Upper lobe of left lung (tissue), 6 donors: ENCODE measurements around the gene PDSS2. TPM values are rescaled to one million over a fixed set of nuclear protein-coding genes. Genes with fewer than 3 reads are reported as not detected.

Experiments
- ATAC-seq, 2 donors: fragments of 200-7000 bp; cut with Tn5 transposase; one replicate each; pipeline ENCODE4 v1.9.1; 2022; ENCODE audit warnings: mild to moderate bottlenecking in 2 of 2, moderate library complexity in 2 of 2; ENCODE audit not compliant: low FRiP score in 2 of 2
- DNase-seq, 2 donors: peaks; one replicate each; pipeline ENCODE4 v3.0.0-alpha.2; 2019 to 2020
- H3K27ac ChIP-seq, 4 donors: fragments of 200-600 bp; sonication (generic); one replicate each; pipeline ENCODE4 v1.5.1; 2016 to 2019
- H3K27me3 ChIP-seq, 4 donors: fragments of 200-600 bp; sonication (generic); one replicate each; pipeline ENCODE4 v1.5.1; 2017 to 2019
- H3K36me3 ChIP-seq, 4 donors: fragments of 200-600 bp; sonication (generic); one replicate each; pipeline ENCODE4 v1.5.1; 2016 to 2019
- H3K4me1 ChIP-seq, 4 donors: fragments of 200-600 bp; sonication (generic); one replicate each; pipeline ENCODE4 v1.5.1; 2018 to 2019
- H3K4me3 ChIP-seq, 4 donors: fragments of 200-600 bp; sonication (generic); one replicate each; pipeline ENCODE4 v1.5.1; 2017 to 2019; ENCODE audit warnings: mild to moderate bottlenecking in 2 of 4, moderate library complexity in 1 of 4
- H3K9me3 ChIP-seq, 4 donors: fragments of 200-600 bp; sonication (generic); one replicate each; pipeline ENCODE4 v1.5.1; 2018 to 2019
- CTCF ChIP-seq, 6 experiments: fragments of 450-650 bp in 4 of 6; fragments of 200-600 bp in 2 of 6; sonication (generic) in 2 of 6; IDR thresholded peaks; one replicate each; pipeline ENCODE4 v1.5.1; 2016 to 2019; ENCODE audit warnings: antibody characterized with exemption in 6 of 6
- EP300 ChIP-seq, 4 donors: sonication (generic); formaldehyde crosslinking; IDR thresholded peaks; one replicate each; pipeline ENCODE4 v1.5.1; 2017; ENCODE audit warnings: antibody characterized with exemption in 4 of 4, control low read depth in 2 of 4
- POLR2A ChIP-seq, 4 donors: fragments of 450-650 bp; IDR thresholded peaks; one replicate each; pipeline ENCODE4 v1.5.1; 2016 to 2017; ENCODE audit warnings: antibody characterized with exemption in 4 of 4, mild to moderate bottlenecking in 2 of 4
- POLR2AphosphoS5 ChIP-seq, 2 donors: sonication (generic); formaldehyde crosslinking; IDR thresholded peaks; one replicate each; pipeline ENCODE4 v1.5.1; 2017; ENCODE audit warnings: antibody characterized with exemption in 2 of 2
- WGBS, 2 donors: methylation state at CpG; one replicate each; pipeline ENCODE4 v1.1.5; 2017 to 2018; 5-methylcytosine and 5-hydroxymethylcytosine counted together
- total RNA-seq, 6 donors: library from RNA; depleted of rRNA in 4 of 6; stranded (reverse); fragments of >200 nt in 4 of 6; gene quantifications; one replicate each; pipeline versions ENCODE4 v1.1.0 to v1.2.1, GENCODE V29; 2016 to 2021
- donor health status: DM: no; HTN: no; CAD: no; lungs with moderate emphysema.
- donor health status: DM: no; HTN: yes; CAD: no; lungs with severe emphysema.

The PDSS2 gene
- total RNA-seq, 6 donors from 2014 or later = 5.1 to 20.9 (median 15.0) TPM

- Histone ChIP-seq H3K36me3 (no peaks in the 10 kb centered on the region), H3K4me3 (no peak overlapping the region), H3K9me3 (no peaks in the 10 kb centered on the region), H3K4me1 (no peaks in the 10 kb centered on the region), H3K27ac (no peak overlapping the region), H3K27me3 (no peaks in the 10 kb centered on the region)
- ATAC-seq (no peak), DNase-seq (no peak)
- 94 to 96% methylated on average over 2 of the region's 2 CpGs for WGBS, 2 donors
- TF ChIP-seq CTCF (IDR thresholded peaks at IDR 0.05) = no peak
- TF ChIP-seq POLR2AphosphoS5 (IDR thresholded peaks at IDR 0.05) = no peak
- no peak for TF ChIP-seq EP300 (IDR thresholded peaks at IDR 0.05)
- no peak for TF ChIP-seq POLR2A (IDR thresholded peaks at IDR 0.05)
These were observed 237.8 kb downstream of the PDSS2 start for GRCh38 chr6:107221519-107221918.

- no peaks in the 10 kb centered on the region for H3K27me3 ChIP-seq
- TF ChIP-seq CTCF (IDR thresholded peaks at IDR 0.05) (no peak), POLR2A (IDR thresholded peaks at IDR 0.05) (no peak), POLR2AphosphoS5 (IDR thresholded peaks at IDR 0.05) (no peak), EP300 (IDR thresholded peaks at IDR 0.05) (no peak)
- no peak overlapping the region for H3K27ac ChIP-seq
- no peaks in the 10 kb centered on the region for H3K36me3 ChIP-seq
- H3K9me3 ChIP-seq = no peaks in the 10 kb centered on the region
- WGBS, 2 donors = 95 to 98% methylated on average over 4 of the region's 4 CpGs
- DNase-seq (no peak), ATAC-seq (no peak)
- no peak overlapping the region for H3K4me3 ChIP-seq
- H3K4me1 ChIP-seq = no peaks in the 10 kb centered on the region
These were observed 239.5 kb downstream of the PDSS2 start for GRCh38 chr6:107219851-107220250.

GRCh38 chr6:107218142-107218541, 241.2 kb downstream of the PDSS2 start:
- Histone ChIP-seq H3K4me3 (no peak overlapping the region), H3K36me3 (no peaks in the 10 kb centered on the region), H3K9me3 (no peaks in the 10 kb centered on the region), H3K27me3 (no peaks in the 10 kb centered on the region), H3K4me1 (no peaks in the 10 kb centered on the region), H3K27ac (no peak overlapping the region)
- ATAC-seq (no peak), DNase-seq (no peak)
- no peak for TF ChIP-seq CTCF (IDR thresholded peaks at IDR 0.05)
- TF ChIP-seq POLR2AphosphoS5 (IDR thresholded peaks at IDR 0.05) = no peak
- no peak for TF ChIP-seq EP300 (IDR thresholded peaks at IDR 0.05)
- no peak for TF ChIP-seq POLR2A (IDR thresholded peaks at IDR 0.05)
- 49 to 50% methylated on average over 2 of the region's 2 CpGs for WGBS, 2 donors

- Histone ChIP-seq H3K27ac (no peak overlapping the region), H3K36me3 (no peaks in the 10 kb centered on the region), H3K9me3 (no peaks in the 10 kb centered on the region), H3K4me1 (no peaks in the 10 kb centered on the region), H3K4me3 (no peak overlapping the region), H3K27me3 (no peaks in the 10 kb centered on the region)
- DNase-seq (no peak), ATAC-seq (no peak)
- TF ChIP-seq POLR2AphosphoS5 (IDR thresholded peaks at IDR 0.05) = no peak
- no peak for TF ChIP-seq CTCF (IDR thresholded peaks at IDR 0.05)
- TF ChIP-seq POLR2A (IDR thresholded peaks at IDR 0.05) = no peak
- no peak for TF ChIP-seq EP300 (IDR thresholded peaks at IDR 0.05)
These were observed 242.1 kb downstream of the PDSS2 start for GRCh38 chr6:107217248-107217647.

- no peak overlapping the region for H3K4me3 ChIP-seq
- no peak overlapping the region for H3K27ac ChIP-seq
- H3K27me3 ChIP-seq = no peaks in the 10 kb centered on the region
- TF ChIP-seq CTCF (IDR thresholded peaks at IDR 0.05) (no peak), EP300 (IDR thresholded peaks at IDR 0.05) (no peak), POLR2AphosphoS5 (IDR thresholded peaks at IDR 0.05) (no peak), POLR2A (IDR thresholded peaks at IDR 0.05) (no peak)
- no peaks in the 10 kb centered on the region for H3K4me1 ChIP-seq
- no peaks in the 10 kb centered on the region for H3K9me3 ChIP-seq
- 84% methylated on average over 8 of the region's 8 CpGs for WGBS, 2 donors
- DNase-seq (no peak), ATAC-seq (no peak)
- no peaks in the 10 kb centered on the region for H3K36me3 ChIP-seq
These were observed 243.0 kb downstream of the PDSS2 start for GRCh38 chr6:107216197-107216933.
